Measurements from ENCODE around the gene KCTD16.

- TF ChIP-seq POLR2A (IDR thresholded peaks at IDR 0.05): no peak
- TF ChIP-seq, protein P1, sequence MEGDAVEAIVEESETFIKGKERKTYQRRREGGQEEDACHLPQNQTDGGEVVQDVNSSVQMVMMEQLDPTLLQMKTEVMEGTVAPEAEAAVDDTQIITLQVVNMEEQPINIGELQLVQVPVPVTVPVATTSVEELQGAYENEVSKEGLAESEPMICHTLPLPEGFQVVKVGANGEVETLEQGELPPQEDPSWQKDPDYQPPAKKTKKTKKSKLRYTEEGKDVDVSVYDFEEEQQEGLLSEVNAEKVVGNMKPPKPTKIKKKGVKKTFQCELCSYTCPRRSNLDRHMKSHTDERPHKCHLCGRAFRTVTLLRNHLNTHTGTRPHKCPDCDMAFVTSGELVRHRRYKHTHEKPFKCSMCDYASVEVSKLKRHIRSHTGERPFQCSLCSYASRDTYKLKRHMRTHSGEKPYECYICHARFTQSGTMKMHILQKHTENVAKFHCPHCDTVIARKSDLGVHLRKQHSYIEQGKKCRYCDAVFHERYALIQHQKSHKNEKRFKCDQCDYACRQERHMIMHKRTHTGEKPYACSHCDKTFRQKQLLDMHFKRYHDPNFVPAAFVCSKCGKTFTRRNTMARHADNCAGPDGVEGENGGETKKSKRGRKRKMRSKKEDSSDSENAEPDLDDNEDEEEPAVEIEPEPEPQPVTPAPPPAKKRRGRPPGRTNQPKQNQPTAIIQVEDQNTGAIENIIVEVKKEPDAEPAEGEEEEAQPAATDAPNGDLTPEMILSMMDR (IDR thresholded peaks at IDR 0.05): no peak
- TF ChIP-seq POLR2AphosphoS5 (IDR thresholded peaks at IDR 0.05): no peak
These were observed 61.6 kb downstream of the KCTD16 start for GRCh38 chr5:144232285-144232684.

Data from upper lobe of left lung (tissue), 4 donors.